Subcutaneous adipose tissue (tissue), 4 donors: ENCODE results near the gene ESRRB. TPM values are rescaled to one million over a fixed set of nuclear protein-coding genes. Genes with fewer than 3 reads are reported as not detected.

ENCODE experiments used
- total RNA-seq, 4 donors: library from RNA; depleted of rRNA; stranded (reverse); fragments of >200 nt; gene quantifications; one replicate each; pipeline ENCODE4 v1.1.0, GENCODE V29; 2016
- TF ChIP-seq, protein P1 (sequence below): fragments of 450-650 bp; IDR thresholded peaks from one replicate; pipeline ENCODE4 v1.5.1; 2016; ENCODE audit warnings: low read depth, mild to moderate bottlenecking, control low read depth, antibody characterized with exemption, moderate library complexity

ESRRB gene
- total RNA-seq, 4 donors from 2014 or later = 0.17 TPM; not detected in 3

DNA sequence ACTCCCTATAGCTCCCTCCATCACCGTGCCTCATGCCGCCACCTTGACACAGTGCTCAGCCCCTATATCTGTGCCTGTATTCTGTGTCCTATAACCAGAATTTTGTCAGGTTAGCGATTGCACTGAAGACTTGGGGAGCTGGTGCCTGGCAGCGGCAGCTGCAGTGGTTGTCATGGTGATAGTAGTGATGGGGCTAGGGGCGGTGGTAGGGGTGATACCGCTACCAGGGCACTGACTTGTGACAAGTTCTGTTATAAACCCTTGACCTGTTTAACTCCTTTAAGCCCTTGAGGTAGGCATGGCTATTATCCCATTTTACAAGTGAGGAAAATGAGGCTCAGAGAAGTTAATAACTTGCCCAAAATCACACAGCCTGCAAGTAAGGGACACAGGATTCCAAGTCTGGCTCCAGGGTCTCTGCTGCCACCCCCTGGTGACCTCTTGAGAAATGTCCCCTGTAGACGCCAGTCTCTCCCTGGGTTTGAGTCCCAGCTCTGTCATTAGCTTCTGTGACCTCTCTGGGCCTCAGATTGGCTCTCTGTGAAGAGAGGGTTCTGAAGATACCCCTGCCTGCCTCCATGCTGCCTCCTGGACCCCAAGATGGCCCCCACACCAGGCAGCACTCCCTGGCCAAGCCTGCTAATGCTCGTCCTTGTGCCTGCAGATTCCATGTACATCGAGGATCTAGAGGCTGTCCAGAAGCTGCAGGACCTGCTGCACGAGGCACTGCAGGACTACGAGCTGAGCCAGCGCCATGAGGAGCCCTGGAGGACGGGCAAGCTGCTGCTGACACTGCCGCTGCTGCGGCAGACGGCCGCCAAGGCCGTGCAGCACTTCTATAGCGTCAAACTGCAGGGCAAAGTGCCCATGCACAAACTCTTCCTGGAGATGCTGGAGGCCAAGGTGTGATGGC, 121.9 kb downstream of the ESRRB start:
- TF ChIP-seq, protein P1, sequence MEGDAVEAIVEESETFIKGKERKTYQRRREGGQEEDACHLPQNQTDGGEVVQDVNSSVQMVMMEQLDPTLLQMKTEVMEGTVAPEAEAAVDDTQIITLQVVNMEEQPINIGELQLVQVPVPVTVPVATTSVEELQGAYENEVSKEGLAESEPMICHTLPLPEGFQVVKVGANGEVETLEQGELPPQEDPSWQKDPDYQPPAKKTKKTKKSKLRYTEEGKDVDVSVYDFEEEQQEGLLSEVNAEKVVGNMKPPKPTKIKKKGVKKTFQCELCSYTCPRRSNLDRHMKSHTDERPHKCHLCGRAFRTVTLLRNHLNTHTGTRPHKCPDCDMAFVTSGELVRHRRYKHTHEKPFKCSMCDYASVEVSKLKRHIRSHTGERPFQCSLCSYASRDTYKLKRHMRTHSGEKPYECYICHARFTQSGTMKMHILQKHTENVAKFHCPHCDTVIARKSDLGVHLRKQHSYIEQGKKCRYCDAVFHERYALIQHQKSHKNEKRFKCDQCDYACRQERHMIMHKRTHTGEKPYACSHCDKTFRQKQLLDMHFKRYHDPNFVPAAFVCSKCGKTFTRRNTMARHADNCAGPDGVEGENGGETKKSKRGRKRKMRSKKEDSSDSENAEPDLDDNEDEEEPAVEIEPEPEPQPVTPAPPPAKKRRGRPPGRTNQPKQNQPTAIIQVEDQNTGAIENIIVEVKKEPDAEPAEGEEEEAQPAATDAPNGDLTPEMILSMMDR = no peak

DNA sequence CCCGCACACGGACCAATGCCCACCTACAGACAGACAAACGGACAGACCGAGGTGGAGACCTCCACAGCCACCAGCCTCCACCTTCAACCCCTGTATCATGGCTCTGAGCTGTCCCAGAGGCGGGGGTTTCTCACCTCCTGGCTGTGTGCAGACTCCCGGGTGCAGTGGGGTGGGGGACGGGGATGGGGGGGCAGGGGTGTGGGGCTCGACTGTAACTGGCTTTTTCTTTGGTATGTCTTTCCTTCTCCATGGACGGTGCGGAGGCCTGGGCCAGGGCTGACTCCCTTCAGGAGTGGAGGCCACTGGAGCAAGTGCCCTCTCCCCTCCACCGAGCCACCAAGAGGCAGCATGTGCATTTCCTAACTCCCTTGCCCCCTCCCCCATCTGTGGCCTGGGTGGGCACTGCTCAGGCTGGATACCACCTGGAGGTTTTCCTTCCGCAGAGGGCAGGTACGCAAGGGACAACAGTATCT, 122.6 kb downstream of the ESRRB start:
- TF ChIP-seq, protein P1 = no peak

DNA sequence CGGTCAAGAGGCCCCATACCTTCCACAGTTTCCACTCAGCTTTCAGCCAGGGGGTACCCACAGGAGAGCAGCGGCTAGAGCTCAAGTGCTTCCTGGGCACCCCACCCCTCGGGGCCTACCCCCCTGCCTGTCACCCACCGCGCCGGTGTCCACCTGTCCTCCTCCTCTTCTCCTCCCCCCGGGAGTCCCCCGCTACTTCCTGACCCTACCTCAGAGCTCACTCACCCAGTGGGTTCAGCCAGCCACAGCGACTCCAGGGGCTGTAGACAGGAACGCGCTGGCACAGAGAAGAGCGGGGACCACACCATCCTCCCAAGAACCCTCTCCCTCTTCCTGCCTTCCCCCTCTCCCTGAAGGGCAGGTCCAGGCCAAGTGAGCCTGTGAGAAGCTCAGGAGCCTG, 123.0 kb downstream of the ESRRB start:
- TF ChIP-seq, protein P1 = no peak

DNA sequence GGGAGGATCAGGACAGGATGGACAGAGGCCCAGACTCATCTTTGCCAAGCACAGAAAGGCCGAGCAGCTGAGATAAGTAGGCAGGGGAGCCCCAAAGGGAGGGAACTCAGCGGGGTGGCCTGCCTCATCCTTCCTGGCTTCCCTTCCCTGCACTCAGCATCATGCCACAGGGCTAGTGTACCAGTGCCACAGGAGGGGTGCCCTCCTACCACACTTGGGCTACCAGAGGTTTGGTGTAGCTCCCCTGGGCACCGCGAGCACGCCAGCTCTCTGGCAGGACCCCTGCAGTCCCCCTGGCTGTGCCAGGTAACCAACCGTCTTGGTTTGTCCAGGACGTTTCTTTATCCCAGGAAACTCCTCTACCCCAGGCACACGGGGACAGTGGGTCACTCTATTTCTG, 123.5 kb downstream of the ESRRB start:
- TF ChIP-seq, protein P1 = no peak

DNA sequence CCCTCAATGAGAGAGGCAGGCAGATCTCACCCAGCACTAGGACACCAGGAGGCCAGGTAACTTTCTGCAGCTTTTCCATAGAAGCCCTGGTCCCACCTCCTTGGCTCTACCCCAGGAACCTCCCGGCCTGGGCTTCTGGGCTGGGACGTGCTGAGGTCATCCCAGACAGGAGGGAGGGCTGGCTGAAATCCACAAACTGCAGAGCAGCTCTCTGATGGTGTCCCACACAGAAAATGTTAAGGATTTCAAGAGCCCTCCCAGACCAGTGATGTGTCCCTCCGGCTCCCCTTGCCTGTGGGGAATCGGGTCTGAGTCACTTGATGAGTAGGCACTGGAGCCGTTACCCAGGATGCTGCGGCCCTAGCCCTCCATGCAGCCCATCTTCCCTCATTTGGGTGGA, 124.1 kb downstream of the ESRRB start:
- TF ChIP-seq, protein P1 = no peak

DNA sequence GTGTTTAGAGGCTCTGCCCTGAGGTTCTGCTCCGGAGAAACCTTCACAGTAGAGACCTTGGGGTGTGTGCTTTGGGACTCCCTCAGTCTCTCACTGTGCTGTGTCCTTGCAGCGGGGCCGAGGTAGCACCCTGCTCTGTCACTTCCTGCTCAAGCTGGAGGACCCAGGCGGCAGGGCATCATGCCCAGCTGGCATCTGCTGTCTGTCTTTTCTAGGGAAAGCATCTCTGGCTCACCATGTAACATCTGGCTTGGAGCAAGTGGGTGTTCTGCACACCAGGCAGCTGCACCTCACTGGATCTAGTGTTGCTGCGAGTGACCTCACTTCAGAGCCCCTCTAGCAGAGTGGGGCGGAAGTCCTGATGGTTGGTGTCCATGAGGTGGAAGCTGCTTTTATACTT, 124.5 kb downstream of the ESRRB start:
- TF ChIP-seq, protein P1 = no peak

DNA sequence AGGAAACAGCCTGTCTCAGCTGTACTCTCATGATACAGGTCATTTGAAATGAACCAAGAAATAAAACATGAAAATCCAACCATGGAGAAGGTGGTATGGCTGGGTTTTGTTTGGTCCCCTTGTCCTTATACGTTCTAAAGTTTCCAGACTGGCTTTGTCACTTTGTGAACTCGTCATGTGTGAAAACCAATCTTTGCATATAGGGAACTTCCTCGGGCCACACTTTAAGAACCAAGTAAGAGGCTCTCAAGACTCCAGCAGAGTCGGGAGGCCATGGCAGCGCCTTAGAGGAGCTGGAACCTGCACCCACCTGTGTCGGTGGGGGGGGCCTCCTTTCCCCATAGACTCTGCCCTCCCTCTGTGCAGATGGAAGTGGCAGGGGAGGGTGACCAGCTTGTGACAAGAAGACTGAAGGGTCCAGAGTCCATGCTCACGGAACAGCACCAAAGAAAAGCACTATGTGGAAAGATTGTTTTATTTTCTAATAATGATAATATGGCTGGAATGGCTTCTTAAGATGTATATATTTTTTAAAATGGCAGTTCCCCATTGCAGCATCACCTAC, 125.3 kb downstream of the ESRRB start:
- TF ChIP-seq, protein P1 = no peak
